Activated CD4-positive, CD25-positive, alpha-beta regulatory T cell treated with anti-CD3 and anti-CD28 coated beads, Interleukin-2, amount 50 U/mL, for 24 hours (primary cell): Measurements from ENCODE around the gene GAS2L2.
A peak's percentile ranks its signal among the peaks of the same experiment; 100 is the strongest.
"Not testable (repeated sequence)": the region's sequence is repeated elsewhere in the genome, so short reads cannot be mapped to it uniquely, and the experiment has no call there.

Experiments used
- ATAC-seq, 2 donors: fragments of 150-1000 bp; cut with Tn5 transposase; one replicate each; pipeline ENCODE4 v1.10.0; 2021; ENCODE audit warnings: mild to moderate bottlenecking in 1 of 2, moderate library complexity in 1 of 2

The GAS2L2 gene

GRCh38 chr17:35773129-35773528 is 20.1 kb upstream of the GAS2L2 start:
- no peak for ATAC-seq

GRCh38 chr17:35769895-35770486 is 17.0 kb upstream of the GAS2L2 start:
- no peak for ATAC-seq

- no peak for ATAC-seq
Observed at GRCh38 chr17:35768797-35769196, 15.8 kb upstream of the GAS2L2 start.

GRCh38 chr17:35766903-35767510 is 14.0 kb upstream of the GAS2L2 start:
- no peak for ATAC-seq

- no peak for ATAC-seq
Observed at GRCh38 chr17:35766489-35766877, 13.4 kb upstream of the GAS2L2 start.

- ATAC-seq: no peak
Observed at GRCh38 chr17:35765756-35766488, 12.9 kb upstream of the GAS2L2 start.

GRCh38 chr17:35765086-35765710 is 12.2 kb upstream of the GAS2L2 start:
- ATAC-seq: no peak

- peak; percentile 96 for ATAC-seq
Observed at GRCh38 chr17:35764123-35764991, 11.3 kb upstream of the GAS2L2 start.

- ATAC-seq: no peak
Observed at GRCh38 chr17:35763767-35764122, 10.7 kb upstream of the GAS2L2 start.

GRCh38 chr17:35761601-35762000 is 8.6 kb upstream of the GAS2L2 start:
- ATAC-seq: no peak

GRCh38 chr17:35760587-35760986 is 7.5 kb upstream of the GAS2L2 start, which contains the start of gene C17orf50:
Gene C17orf50, plus strand, starts transcription at chr17:35760887. Its CDS starts 55 bp downstream, at chr17:35760942.
- no peak for ATAC-seq

GRCh38 chr17:35757243-35757642 is 4.2 kb upstream of the GAS2L2 start:
- ATAC-seq: no peak

- ATAC-seq: no peak
Observed at GRCh38 chr17:35752471-35752870, 568 bp downstream of the GAS2L2 start.

- ATAC-seq: not testable (repeated sequence)
Observed at GRCh38 chr17:35751541-35751940, 1.5 kb downstream of the GAS2L2 start.

- ATAC-seq: no peak
Observed at GRCh38 chr17:35750526-35751395, 2.3 kb downstream of the GAS2L2 start.

GRCh38 chr17:35749560-35750412 is 3.3 kb downstream of the GAS2L2 start:
- ATAC-seq: no peak

- ATAC-seq: no peak
Observed at GRCh38 chr17:35748979-35749378, 4.1 kb downstream of the GAS2L2 start.

- ATAC-seq: no peak
Observed at GRCh38 chr17:35748341-35748841, 4.6 kb downstream of the GAS2L2 start.

GRCh38 chr17:35747540-35748017 is 5.5 kb downstream of the GAS2L2 start:
- ATAC-seq: peak; percentile 83 to 86

GRCh38 chr17:35745749-35746320 is 7.2 kb downstream of the GAS2L2 start:
- no peak for ATAC-seq
